Loucy (cell line): ENCODE results near the gene RGS9.

Experiments
- H2AFZ ChIP-seq: fragments of 200-600 bp; sonication (generic); 2 replicates; pipeline ENCODE4 v1.6.0; 2016; ENCODE audit warnings: antibody characterized with exemption, mild to moderate bottlenecking, low read length, moderate library complexity
- H3F3A ChIP-seq: fragments of 200-600 bp; 2 replicates; pipeline ENCODE4 v1.6.0; 2016; ENCODE audit warnings: antibody characterized with exemption, low read depth, mild to moderate bottlenecking
- H3K27me3 ChIP-seq: fragments of 200-600 bp; sonication (generic); 2 replicates; pipeline ENCODE4 v1.6.1; 2014; ENCODE audit warnings: low read length, mild to moderate bottlenecking; ENCODE audit not compliant: insufficient read depth, poor library complexity, severe bottlenecking
- H3K36me3 ChIP-seq: fragments of 200-600 bp; sonication (generic); 2 replicates; pipeline ENCODE4 v1.6.1; 2016; ENCODE audit warnings: low read length; ENCODE audit not compliant: insufficient read depth
- H3K4me1 ChIP-seq: fragments of 200-600 bp; sonication (generic); 2 replicates; pipeline ENCODE4 v1.5.1; 2014; ENCODE audit warnings: low read length, mild to moderate bottlenecking; ENCODE audit not compliant: insufficient read depth, poor library complexity, severe bottlenecking
- H3K4me2 ChIP-seq: fragments of 200-600 bp; sonication (generic); 2 replicates; pipeline ENCODE4 v1.6.0; 2014; ENCODE audit warnings: antibody characterized with exemption, low read length, low read depth, mild to moderate bottlenecking; ENCODE audit not compliant: poor library complexity, severe bottlenecking
- H3K4me3 ChIP-seq: fragments of 200-600 bp; sonication (generic); 2 replicates; pipeline ENCODE4 v1.5.1; 2014; ENCODE audit warnings: low read length, mild to moderate bottlenecking, mixed read lengths; ENCODE audit not compliant: poor library complexity, severe bottlenecking
- H3K79me2 ChIP-seq: fragments of 200-600 bp; sonication (generic); 2 replicates; pipeline ENCODE4 v1.6.1; 2014; ENCODE audit warnings: low read length; ENCODE audit not compliant: insufficient read depth
- H3K9ac ChIP-seq: fragments of 200-600 bp; sonication (generic); 2 replicates; pipeline ENCODE4 v1.6.0; 2014; ENCODE audit warnings: mild to moderate bottlenecking, low read depth, low read length, moderate library complexity; ENCODE audit not compliant: poor library complexity, severe bottlenecking
- H3K9me2 ChIP-seq: fragments of 200-600 bp; sonication (generic); replicated peaks from 2 replicates; pipeline ENCODE4 v1.6.1; 2016; ENCODE audit warnings: low read depth, low read length, mixed read lengths
- H3K9me3 ChIP-seq: fragments of 200-600 bp; sonication (generic); 2 replicates; pipeline ENCODE4 v1.6.1; 2014; ENCODE audit warnings: mild to moderate bottlenecking, antibody characterized with exemption, low read length, low read depth; ENCODE audit not compliant: insufficient read depth
- H4K20me1 ChIP-seq: fragments of 200-600 bp; sonication (generic); 2 replicates; pipeline ENCODE4 v1.6.0; 2014; ENCODE audit warnings: antibody characterized with exemption, low read length, mild to moderate bottlenecking; ENCODE audit not compliant: insufficient read depth, poor library complexity, severe bottlenecking
- CTCF ChIP-seq: fragments of 200-600 bp; sonication (generic); conservative IDR thresholded peaks from 2 replicates; pipeline ENCODE4 v1.5.1; 2014; ENCODE audit warnings: mild to moderate bottlenecking, antibody characterized with exemption, low read length
- EZH2phosphoT487 ChIP-seq: fragments of 200-600 bp; IDR thresholded peaks from 2 replicates; pipeline ENCODE4 v1.6.1; 2018; ENCODE audit warnings: antibody characterized with exemption, mild to moderate bottlenecking, moderate library complexity, borderline replicate concordance

Gene RGS9

DNA sequence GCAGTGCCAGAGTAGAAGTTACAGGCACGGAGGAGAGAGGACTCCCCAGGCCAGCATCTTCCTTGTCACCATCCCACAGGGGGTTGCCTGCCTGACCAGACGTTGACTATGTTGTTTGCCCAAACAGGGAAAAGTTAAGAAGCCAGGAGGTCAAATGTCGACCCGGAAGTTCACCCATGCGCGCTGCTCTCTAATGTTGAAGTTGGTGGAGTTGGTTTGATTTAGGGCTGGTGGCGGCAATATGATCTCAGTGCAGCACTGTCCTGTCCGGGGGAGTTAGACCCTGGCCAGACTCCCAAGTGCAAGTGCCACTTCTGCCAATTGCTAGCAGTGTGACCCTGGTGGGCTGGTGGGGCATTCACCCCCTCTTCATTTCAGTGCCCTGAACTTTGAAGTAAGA is 30.4 kb downstream of the RGS9 start:
- no peaks in the 10 kb centered on the region for H3K9me2 ChIP-seq
- H3K27me3 ChIP-seq, result no peaks in the 10 kb centered on the region
- H3K4me3 ChIP-seq, result no peak overlapping the region
- no peak overlapping the region for H3K4me2 ChIP-seq
- H3K4me1 ChIP-seq, result peaks cover 37% of the 10 kb centered on the region
- H3K9ac ChIP-seq, result no peak overlapping the region
- H4K20me1 ChIP-seq, result no peaks in the 10 kb centered on the region
- H3K9me3 ChIP-seq, result no peaks in the 10 kb centered on the region
- TF ChIP-seq CTCF, result no peak
- no peaks in the 10 kb centered on the region for H3F3A ChIP-seq
- H2AFZ ChIP-seq, result no peak overlapping the region
- no peaks in the 10 kb centered on the region for H3K79me2 ChIP-seq
- peaks cover 18% of the 10 kb centered on the region; the same call in 1 of the 2 replicates for H3K36me3 ChIP-seq

GRCh38 chr17:65169691-65170090 is 32.5 kb downstream of the RGS9 start:
- TF ChIP-seq CTCF (no peak), EZH2phosphoT487 (no peak)
- Histone ChIP-seq H2AFZ (no peak overlapping the region), H4K20me1 (no peaks in the 10 kb centered on the region), H3K4me2 (no peak overlapping the region), H3K9ac (no peak overlapping the region), H3F3A (peaks cover 8% of the 10 kb centered on the region; the same call in 1 of the 2 replicates), H3K4me3 (no peak overlapping the region), H3K36me3 (peaks cover 18% of the 10 kb centered on the region; the same call in 1 of the 2 replicates), H3K4me1 (peaks cover 44% of the 10 kb centered on the region), H3K9me2 (no peaks in the 10 kb centered on the region), H3K9me3 (no peaks in the 10 kb centered on the region), H3K27me3 (no peaks in the 10 kb centered on the region), H3K79me2 (peaks cover 7% of the 10 kb centered on the region; the same call in 1 of the 2 replicates)

- Histone ChIP-seq H3K4me3 (no peak overlapping the region), H3K79me2 (peaks cover 10% of the 10 kb centered on the region; the same call in 1 of the 2 replicates)
These were observed 33.7 kb downstream of the RGS9 start for GRCh38 chr17:65170839-65171238.

More at GRCh38 chr17:65170839-65171238, 33.7 kb downstream of the RGS9 start:
- Histone ChIP-seq H3K9me3 (no peaks in the 10 kb centered on the region), H3K4me2 (peak overlapping the region; percentile 79), H3K36me3 (peaks cover 18% of the 10 kb centered on the region; the same call in 1 of the 2 replicates), H3K4me1 (peaks cover 51% of the 10 kb centered on the region), H3K27me3 (no peaks in the 10 kb centered on the region), H3K9ac (peak overlapping the region; percentile 73), H2AFZ (no peak overlapping the region), H3F3A (peaks cover 8% of the 10 kb centered on the region; the same call in 1 of the 2 replicates), H4K20me1 (no peaks in the 10 kb centered on the region), H3K9me2 (no peaks in the 10 kb centered on the region)
- TF ChIP-seq EZH2phosphoT487 (no peak), CTCF (no peak)
